Neural cell (in vitro differentiated cells): ENCODE data around the gene BFSP1. TPM values are rescaled to one million over a fixed set of nuclear protein-coding genes. Genes with fewer than 3 reads are reported as not detected.

Experiments used
- H2AFZ ChIP-seq: fragments of 200-600, 300-800 bp; sonication (generic), shearing (Covaris generic); 2 replicates; pipeline ENCODE4 v1.6.0; 2014; ENCODE audit warnings: low read depth, mild to moderate bottlenecking, antibody characterized with exemption, low read length, moderate library complexity
- H3F3A ChIP-seq: fragments of 200-600 bp; shearing (Covaris generic); 2 replicates; pipeline ENCODE4 v1.6.1; 2016; ENCODE audit warnings: mild to moderate bottlenecking, moderate library complexity, mixed read lengths, antibody characterized with exemption, low read length; ENCODE audit not compliant: insufficient read depth, poor library complexity, severe bottlenecking
- H3K27ac ChIP-seq: fragments of 200-600, 300-800 bp; sonication (generic), shearing (Covaris generic); 2 replicates; pipeline ENCODE4 v1.5.1; 2014; ENCODE audit warnings: mild to moderate bottlenecking, low read length, moderate library complexity
- H3K27me3 ChIP-seq: fragments of 300-800, 200-600 bp; sonication (generic), shearing (Covaris generic); 2 replicates; pipeline ENCODE4 v1.6.0; 2014; ENCODE audit warnings: mild to moderate bottlenecking, low read depth, low read length, moderate library complexity; ENCODE audit not compliant: insufficient read depth
- H3K36me3 ChIP-seq: fragments of 300-800, 200-600 bp; sonication (generic), shearing (Covaris generic); 2 replicates; pipeline ENCODE4 v1.5.1; 2014; ENCODE audit warnings: mild to moderate bottlenecking, antibody characterized with exemption, low read length, moderate library complexity; ENCODE audit not compliant: insufficient read depth
- H3K4me2 ChIP-seq: fragments of 300-800, 200-600 bp; sonication (generic), shearing (Covaris generic); 2 replicates; pipeline ENCODE4 v1.6.0; 2014; ENCODE audit warnings: mild to moderate bottlenecking, low read length
- H3K4me3 ChIP-seq: fragments of 300-800, 200-600 bp; sonication (generic), shearing (Covaris generic); 2 replicates; pipeline ENCODE4 v1.5.1; 2014; ENCODE audit warnings: mild to moderate bottlenecking, low read length, moderate library complexity
- H3K79me2 ChIP-seq: fragments of 200-600 bp; shearing (Covaris generic); replicated peaks from 2 replicates; pipeline ENCODE4 v1.6.0; 2014; ENCODE audit warnings: mild to moderate bottlenecking, low read length, moderate library complexity; ENCODE audit not compliant: insufficient read depth
- H3K9ac ChIP-seq: fragments of 300-800, 200-600 bp; sonication (generic), shearing (Covaris generic); 2 replicates; pipeline ENCODE4 v1.6.1; 2016; ENCODE audit warnings: mild to moderate bottlenecking, low read length, mixed read lengths
- H3K9me2 ChIP-seq: fragments of 200-600 bp; shearing (Covaris generic); 2 replicates; pipeline ENCODE4 v1.6.1; 2016; ENCODE audit warnings: mild to moderate bottlenecking, low read length, mixed read lengths; ENCODE audit not compliant: insufficient read depth
- H3K9me3 ChIP-seq: fragments of 200-600, 300-800 bp; sonication (generic), shearing (Covaris generic); 2 replicates; pipeline ENCODE4 v1.6.1; 2016; ENCODE audit warnings: mild to moderate bottlenecking, mixed run types, low read length, moderate library complexity, mixed read lengths
- H4K20me1 ChIP-seq: fragments of 200-600 bp; shearing (Covaris generic); 2 replicates; pipeline ENCODE4 v1.6.1; 2016; ENCODE audit warnings: mild to moderate bottlenecking, mixed run types; ENCODE audit not compliant: insufficient read depth
- EP300 ChIP-seq: fragments of 450-650 bp; conservative IDR thresholded peaks from 2 replicates; pipeline ENCODE4 v1.6.1; 2014; ENCODE audit warnings: antibody characterized with exemption, mild to moderate bottlenecking, moderate library complexity; ENCODE audit not compliant: poor library complexity, severe bottlenecking
- EZH2 ChIP-seq: fragments of 200-600, 300-800 bp; shearing (Covaris generic), sonication (generic); IDR thresholded peaks from 2 replicates; pipeline ENCODE4 v1.6.1; 2014; ENCODE audit warnings: antibody characterized with exemption, low read length, borderline replicate concordance, mild to moderate bottlenecking; ENCODE audit not compliant: insufficient read depth, poor library complexity, severe bottlenecking
- MXI1 ChIP-seq: fragments of 450-650 bp; conservative IDR thresholded peaks from 2 replicates; pipeline ENCODE4 v1.6.1; 2014; ENCODE audit warnings: antibody characterized with exemption, mild to moderate bottlenecking; ENCODE audit not compliant: poor library complexity, severe bottlenecking
- POLR2AphosphoS5 ChIP-seq: IDR thresholded peaks from 2 replicates; pipeline ENCODE4 v1.6.1; 2012
- RAD21 ChIP-seq: fragments of 450-650 bp; conservative IDR thresholded peaks from 2 replicates; pipeline ENCODE4 v1.6.1; 2014; ENCODE audit warnings: antibody characterized with exemption, mild to moderate bottlenecking, moderate library complexity
- REST ChIP-seq: IDR thresholded peaks from 2 replicates; pipeline ENCODE4 v1.6.1; 2012; ENCODE audit warnings: borderline replicate concordance
- SMC3 ChIP-seq: fragments of 450-650 bp; conservative IDR thresholded peaks from 2 replicates; pipeline ENCODE4 v1.6.1; 2014; ENCODE audit warnings: antibody characterized with exemption, mild to moderate bottlenecking, moderate library complexity; ENCODE audit not compliant: poor library complexity
- TAF1 ChIP-seq: IDR thresholded peaks from 2 replicates; pipeline ENCODE4 v1.6.1; 2012; ENCODE audit warnings: low read depth
- polyA plus RNA-seq: library from polyadenylated mRNA; depleted of rRNA; stranded (reverse); fragments of >200 nt; gene quantifications from 2 replicates; pipeline ENCODE4 v1.2.3, GENCODE V29; 2014
- TF ChIP-seq, protein P1 (sequence below): fragments of 450-650 bp; IDR thresholded peaks from 2 replicates; pipeline ENCODE4 v1.5.1; 2014; ENCODE audit warnings: antibody characterized with exemption, mild to moderate bottlenecking, moderate library complexity; ENCODE audit not compliant: poor library complexity, severe bottlenecking

BFSP1 gene
- polyA plus RNA-seq, 1 donor from 2014 or later, result 1.3 TPM

GRCh38 chr20:17541596-17541995, 10.4 kb upstream of the BFSP1 start:
- Histone ChIP-seq H3K79me2 (no peaks in the 10 kb centered on the region), H3K36me3 (no peaks in the 10 kb centered on the region), H3K4me3 (no peak overlapping the region), H3K27me3 (peaks cover 6% of the 10 kb centered on the region), H3F3A (no peaks in the 10 kb centered on the region), H3K27ac (no peak overlapping the region), H4K20me1 (no peaks in the 10 kb centered on the region), H3K9me3 (no peaks in the 10 kb centered on the region), H3K9me2 (no peaks in the 10 kb centered on the region), H3K4me2 (no peak overlapping the region), H3K9ac (no peak overlapping the region), H2AFZ (no peak overlapping the region)
- TF ChIP-seq POLR2AphosphoS5 (no peak), SMC3 (no peak), REST (no peak)

DNA sequence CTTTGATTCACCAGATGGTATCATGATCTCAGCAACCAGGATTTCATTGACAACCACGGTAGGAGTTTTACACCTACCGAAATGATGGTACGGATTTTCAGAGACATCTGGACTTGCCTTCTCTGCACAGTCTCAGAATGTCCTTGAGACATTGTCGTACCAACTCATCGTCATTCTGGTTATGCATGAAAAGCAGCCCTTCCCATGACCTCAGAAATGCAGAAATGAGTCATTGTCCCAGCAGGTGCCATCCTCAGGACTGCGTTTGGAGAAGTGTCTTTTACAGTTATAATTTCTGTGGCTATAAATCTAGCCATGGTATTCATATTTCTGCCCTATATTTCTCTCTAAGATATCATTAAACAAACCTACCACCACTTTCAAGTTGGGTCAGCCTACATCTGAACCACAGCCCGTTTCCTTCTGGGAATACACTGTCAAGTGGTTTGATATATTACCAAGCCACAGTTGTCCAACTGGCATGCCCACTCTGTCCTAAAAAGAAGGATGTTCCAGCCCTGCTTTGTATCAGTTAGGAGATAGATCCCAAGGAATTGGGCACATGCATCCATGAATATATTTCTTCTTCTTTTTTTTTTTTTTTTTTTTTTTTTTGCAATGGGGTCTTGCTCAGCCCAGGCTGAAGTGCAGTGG, 7.5 kb upstream of the BFSP1 start:
- H3F3A ChIP-seq, result no peaks in the 10 kb centered on the region
- H3K9me2 ChIP-seq, result no peaks in the 10 kb centered on the region
- TF ChIP-seq MXI1 (no peak), REST (no peak), EP300 (no peak), TAF1 (no peak), EZH2 (no peak), POLR2AphosphoS5 (no peak), RAD21 (no peak), SMC3 (no peak)
- TF ChIP-seq, protein P1, sequence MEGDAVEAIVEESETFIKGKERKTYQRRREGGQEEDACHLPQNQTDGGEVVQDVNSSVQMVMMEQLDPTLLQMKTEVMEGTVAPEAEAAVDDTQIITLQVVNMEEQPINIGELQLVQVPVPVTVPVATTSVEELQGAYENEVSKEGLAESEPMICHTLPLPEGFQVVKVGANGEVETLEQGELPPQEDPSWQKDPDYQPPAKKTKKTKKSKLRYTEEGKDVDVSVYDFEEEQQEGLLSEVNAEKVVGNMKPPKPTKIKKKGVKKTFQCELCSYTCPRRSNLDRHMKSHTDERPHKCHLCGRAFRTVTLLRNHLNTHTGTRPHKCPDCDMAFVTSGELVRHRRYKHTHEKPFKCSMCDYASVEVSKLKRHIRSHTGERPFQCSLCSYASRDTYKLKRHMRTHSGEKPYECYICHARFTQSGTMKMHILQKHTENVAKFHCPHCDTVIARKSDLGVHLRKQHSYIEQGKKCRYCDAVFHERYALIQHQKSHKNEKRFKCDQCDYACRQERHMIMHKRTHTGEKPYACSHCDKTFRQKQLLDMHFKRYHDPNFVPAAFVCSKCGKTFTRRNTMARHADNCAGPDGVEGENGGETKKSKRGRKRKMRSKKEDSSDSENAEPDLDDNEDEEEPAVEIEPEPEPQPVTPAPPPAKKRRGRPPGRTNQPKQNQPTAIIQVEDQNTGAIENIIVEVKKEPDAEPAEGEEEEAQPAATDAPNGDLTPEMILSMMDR, result no peak
- no peaks in the 10 kb centered on the region for H4K20me1 ChIP-seq
- H3K27me3 ChIP-seq, result peaks cover 6% of the 10 kb centered on the region
- no peak overlapping the region for H3K4me3 ChIP-seq
- no peak overlapping the region for H2AFZ ChIP-seq
- no peaks in the 10 kb centered on the region for H3K79me2 ChIP-seq
- no peak overlapping the region for H3K27ac ChIP-seq
- no peaks in the 10 kb centered on the region for H3K36me3 ChIP-seq
- H3K9me3 ChIP-seq, result no peaks in the 10 kb centered on the region
- H3K4me2 ChIP-seq, result no peak overlapping the region
- no peak overlapping the region for H3K9ac ChIP-seq
